Stimulated activated CD8-positive, alpha-beta memory T cell treated with anti-CD3 and anti-CD28 coated beads, Interleukin-12 subunit alpha, Interleukin-12 subunit beta, amount 100 ng/mL, for 24 hours (primary cell): Measurements from ENCODE around the gene VCAM1.

Experiments used
- DNase-seq: peaks from one replicate; pipeline ENCODE4 v3.0.0-alpha.2; 2020; ENCODE audit errors: extremely low read depth

Gene VCAM1

GRCh38 chr1:100719490-100719889 is at the start of gene VCAM1:
Gene VCAM1, plus strand, starts transcription at chr1:100719742. Its CDS starts 119 bp downstream, at chr1:100719861.
- DNase-seq: no peak

GRCh38 chr1:100670083-100670482 is 49.5 kb upstream of the VCAM1 start:
- no peak for DNase-seq

GRCh38 chr1:100671601-100672000 is 47.9 kb upstream of the VCAM1 start:
- DNase-seq: no peak

- no peak for DNase-seq
Observed at GRCh38 chr1:100683448-100684349, 35.8 kb upstream of the VCAM1 start.

- no peak for DNase-seq
Observed at GRCh38 chr1:100699744-100700143, 19.8 kb upstream of the VCAM1 start.

GRCh38 chr1:100700586-100700985 is 19.0 kb upstream of the VCAM1 start:
- DNase-seq: no peak

GRCh38 chr1:100703052-100703451 is 16.5 kb upstream of the VCAM1 start:
- no peak for DNase-seq

GRCh38 chr1:100703716-100704115 is 15.8 kb upstream of the VCAM1 start:
- DNase-seq: no peak

- no peak for DNase-seq
Observed at GRCh38 chr1:100704473-100704872, 15.1 kb upstream of the VCAM1 start.

GRCh38 chr1:100706296-100706695 is 13.2 kb upstream of the VCAM1 start:
- no peak for DNase-seq

- no peak for DNase-seq
Observed at GRCh38 chr1:100706856-100707255, 12.7 kb upstream of the VCAM1 start.

- no peak for DNase-seq
Observed at GRCh38 chr1:100708476-100709062, 11.0 kb upstream of the VCAM1 start.

GRCh38 chr1:100710906-100711682 is 8.4 kb upstream of the VCAM1 start:
- no peak for DNase-seq

- peak; percentile 25 for DNase-seq
Observed at GRCh38 chr1:100713027-100713426, 6.5 kb upstream of the VCAM1 start.

- DNase-seq: no peak
Observed at GRCh38 chr1:100713626-100714025, 5.9 kb upstream of the VCAM1 start.

- DNase-seq: no peak
Observed at GRCh38 chr1:100714599-100714998, 4.9 kb upstream of the VCAM1 start.

GRCh38 chr1:100717218-100717617 is 2.3 kb upstream of the VCAM1 start:
- no peak for DNase-seq

- DNase-seq: no peak
Observed at GRCh38 chr1:100718581-100718980, 961 bp upstream of the VCAM1 start.

- DNase-seq: no peak
Observed at GRCh38 chr1:100720101-100720500, 559 bp downstream of the VCAM1 start.

- DNase-seq: no peak
Observed at GRCh38 chr1:100720751-100721150, 1.2 kb downstream of the VCAM1 start.

- no peak for DNase-seq
Observed at GRCh38 chr1:100721526-100722207, 2.1 kb downstream of the VCAM1 start.

GRCh38 chr1:100722221-100722620 is 2.7 kb downstream of the VCAM1 start:
- no peak for DNase-seq
